Activated naive CD4-positive, alpha-beta T cell treated with anti-CD3 and anti-CD28 coated beads, Interleukin-2, amount 50 U/mL, for 24 hours (primary cell): Measurements from ENCODE around the gene UQCRFS1.

Source experiments
- H3K27ac Mint-ChIP-seq: one replicate; pipeline ENCODE4 v1.8.0; 2021; ENCODE audit warnings: mild to moderate bottlenecking, mixed read lengths
- H3K27me3 Mint-ChIP-seq: one replicate; pipeline ENCODE4 v1.8.0; 2021; ENCODE audit warnings: mixed read lengths
- H3K36me3 Mint-ChIP-seq: one replicate; pipeline ENCODE4 v1.8.0; 2021; ENCODE audit warnings: mixed read lengths
- H3K4me1 Mint-ChIP-seq: one replicate; pipeline ENCODE4 v1.8.0; 2021; ENCODE audit warnings: mixed read lengths
- H3K4me3 Mint-ChIP-seq: one replicate; pipeline ENCODE4 v1.8.0; 2021; ENCODE audit warnings: mild to moderate bottlenecking, mixed read lengths
- H3K9me3 Mint-ChIP-seq: one replicate; pipeline ENCODE4 v1.8.0; 2021; ENCODE audit warnings: mixed read lengths

The UQCRFS1 gene

GRCh38 chr19:29194658-29195057, 18.3 kb downstream of the UQCRFS1 start:
- no peak overlapping the region for H3K27ac Mint-ChIP-seq
- peaks cover 3% of the 10 kb centered on the region for H3K36me3 Mint-ChIP-seq
- peaks cover under 1% of the 10 kb centered on the region for H3K9me3 Mint-ChIP-seq
- no peaks in the 10 kb centered on the region for H3K27me3 Mint-ChIP-seq
- peaks cover 5% of the 10 kb centered on the region for H3K4me1 Mint-ChIP-seq
- no peak overlapping the region for H3K4me3 Mint-ChIP-seq

- Mint-ChIP-seq H3K36me3 (peaks cover 3% of the 10 kb centered on the region), H3K4me3 (no peak overlapping the region), H3K27me3 (no peaks in the 10 kb centered on the region), H3K9me3 (no peaks in the 10 kb centered on the region), H3K4me1 (peaks cover 5% of the 10 kb centered on the region), H3K27ac (no peak overlapping the region)
Measured at GRCh38 chr19:29193155-29193554, 19.8 kb downstream of the UQCRFS1 start.

GRCh38 chr19:29191005-29191404, 21.9 kb downstream of the UQCRFS1 start:
- Mint-ChIP-seq H3K27ac (no peak overlapping the region), H3K36me3 (no peaks in the 10 kb centered on the region)

GRCh38 chr19:29189033-29189360, 24.0 kb downstream of the UQCRFS1 start:
- Mint-ChIP-seq H3K9me3 (no peaks in the 10 kb centered on the region), H3K36me3 (no peaks in the 10 kb centered on the region), H3K27me3 (peaks cover 3% of the 10 kb centered on the region), H3K4me1 (peaks cover 5% of the 10 kb centered on the region), H3K27ac (no peak overlapping the region), H3K4me3 (no peak overlapping the region)

More at GRCh38 chr19:29191005-29191404, 21.9 kb downstream of the UQCRFS1 start:
- H3K4me3 Mint-ChIP-seq, result no peak overlapping the region
- H3K9me3 Mint-ChIP-seq, result no peaks in the 10 kb centered on the region
- peaks cover 3% of the 10 kb centered on the region for H3K27me3 Mint-ChIP-seq
- H3K4me1 Mint-ChIP-seq, result peaks cover 5% of the 10 kb centered on the region

GRCh38 chr19:29188289-29189032, 24.5 kb downstream of the UQCRFS1 start:
- Mint-ChIP-seq H3K9me3 (no peaks in the 10 kb centered on the region), H3K27me3 (peaks cover 3% of the 10 kb centered on the region), H3K4me1 (peaks cover 5% of the 10 kb centered on the region), H3K27ac (no peak overlapping the region), H3K4me3 (no peak overlapping the region), H3K36me3 (no peaks in the 10 kb centered on the region)

GRCh38 chr19:29187676-29188075, 25.3 kb downstream of the UQCRFS1 start:
- Mint-ChIP-seq H3K36me3 (no peaks in the 10 kb centered on the region), H3K27ac (no peak overlapping the region), H3K4me1 (no peaks in the 10 kb centered on the region), H3K27me3 (peaks cover 3% of the 10 kb centered on the region), H3K9me3 (no peaks in the 10 kb centered on the region), H3K4me3 (no peak overlapping the region)

GRCh38 chr19:29185427-29185826, 27.5 kb downstream of the UQCRFS1 start:
- Mint-ChIP-seq H3K4me1 (no peaks in the 10 kb centered on the region), H3K36me3 (no peaks in the 10 kb centered on the region), H3K27me3 (peaks cover 3% of the 10 kb centered on the region), H3K9me3 (no peaks in the 10 kb centered on the region), H3K27ac (no peak overlapping the region), H3K4me3 (no peak overlapping the region)

- peaks cover 3% of the 10 kb centered on the region for H3K27me3 Mint-ChIP-seq
- no peaks in the 10 kb centered on the region for H3K4me1 Mint-ChIP-seq
- peaks cover 39% of the 10 kb centered on the region for H3K9me3 Mint-ChIP-seq
- no peak overlapping the region for H3K27ac Mint-ChIP-seq
- H3K36me3 Mint-ChIP-seq, result peaks cover 9% of the 10 kb centered on the region
- H3K4me3 Mint-ChIP-seq, result no peak overlapping the region
Measured at GRCh38 chr19:29176981-29177754, 35.8 kb downstream of the UQCRFS1 start.

- H3K9me3 Mint-ChIP-seq, result peaks cover 34% of the 10 kb centered on the region
- H3K4me3 Mint-ChIP-seq, result no peak overlapping the region
- H3K36me3 Mint-ChIP-seq, result peaks cover 9% of the 10 kb centered on the region
- no peaks in the 10 kb centered on the region for H3K4me1 Mint-ChIP-seq
- H3K27ac Mint-ChIP-seq, result no peak overlapping the region
- peaks cover 7% of the 10 kb centered on the region for H3K27me3 Mint-ChIP-seq
Measured at GRCh38 chr19:29173896-29174295, 39.1 kb downstream of the UQCRFS1 start.

GRCh38 chr19:29172302-29172701, 40.6 kb downstream of the UQCRFS1 start:
- no peak overlapping the region for H3K27ac Mint-ChIP-seq
- H3K27me3 Mint-ChIP-seq, result peaks cover 9% of the 10 kb centered on the region
- H3K4me1 Mint-ChIP-seq, result no peaks in the 10 kb centered on the region
- peaks cover 9% of the 10 kb centered on the region for H3K36me3 Mint-ChIP-seq
- no peak overlapping the region for H3K4me3 Mint-ChIP-seq
- H3K9me3 Mint-ChIP-seq, result peaks cover 34% of the 10 kb centered on the region

GRCh38 chr19:29171525-29171924, 41.4 kb downstream of the UQCRFS1 start:
- no peaks in the 10 kb centered on the region for H3K4me1 Mint-ChIP-seq
- peaks cover 9% of the 10 kb centered on the region for H3K27me3 Mint-ChIP-seq
- peaks cover 26% of the 10 kb centered on the region for H3K9me3 Mint-ChIP-seq
- H3K27ac Mint-ChIP-seq, result no peak overlapping the region
- peaks cover 9% of the 10 kb centered on the region for H3K36me3 Mint-ChIP-seq
- no peak overlapping the region for H3K4me3 Mint-ChIP-seq

GRCh38 chr19:29170554-29170953, 42.4 kb downstream of the UQCRFS1 start:
- H3K4me3 Mint-ChIP-seq, result no peak overlapping the region
- H3K4me1 Mint-ChIP-seq, result no peaks in the 10 kb centered on the region
- peaks cover 5% of the 10 kb centered on the region for H3K36me3 Mint-ChIP-seq
- peaks cover 16% of the 10 kb centered on the region for H3K9me3 Mint-ChIP-seq
- peaks cover 11% of the 10 kb centered on the region for H3K27me3 Mint-ChIP-seq
- H3K27ac Mint-ChIP-seq, result no peak overlapping the region

- H3K4me3 Mint-ChIP-seq, result no peak overlapping the region
- peaks cover 6% of the 10 kb centered on the region for H3K27me3 Mint-ChIP-seq
- H3K36me3 Mint-ChIP-seq, result no peaks in the 10 kb centered on the region
- H3K27ac Mint-ChIP-seq, result no peak overlapping the region
- peaks cover 3% of the 10 kb centered on the region for H3K9me3 Mint-ChIP-seq
- no peaks in the 10 kb centered on the region for H3K4me1 Mint-ChIP-seq
Measured at GRCh38 chr19:29162694-29163093, 50.3 kb downstream of the UQCRFS1 start.

GRCh38 chr19:29155683-29156082, 57.3 kb downstream of the UQCRFS1 start:
- H3K4me3 Mint-ChIP-seq, result no peak overlapping the region
- H3K27me3 Mint-ChIP-seq, result peaks cover 6% of the 10 kb centered on the region
- no peaks in the 10 kb centered on the region for H3K4me1 Mint-ChIP-seq
- H3K27ac Mint-ChIP-seq, result no peak overlapping the region
- peaks cover 17% of the 10 kb centered on the region for H3K9me3 Mint-ChIP-seq
- peaks cover 3% of the 10 kb centered on the region for H3K36me3 Mint-ChIP-seq
